GM18951 (cell line): Measurements from ENCODE around the gene TSLP.

Source experiments
- POLR2A ChIP-seq: IDR thresholded peaks from 4 replicates; pipeline ENCODE4 v1.6.1; 2011; ENCODE audit warnings: mild to moderate bottlenecking; ENCODE audit not compliant: insufficient read length, insufficient read depth; ENCODE audit errors: extremely low read depth
- in situ Hi-C: fragments of 300-500 bp; cut with MboI; formaldehyde crosslinking; loops from one replicate; pipeline ENCODE4 v1.12.0; 2022; ENCODE audit warnings: low sequenced_read_pairs, mixed read lengths, inconsistent platforms; ENCODE audit not compliant: unreplicated experiment

Gene TSLP

GRCh38 chr5:111071413-111071812 is at the start of gene TSLP:
Gene TSLP (plus strand): TSS chr5:111071713. CDS start chr5:111071891, 178 bp downstream.
- in situ Hi-C loops = no loop called here
- no peak for TF ChIP-seq POLR2A

GRCh38 chr5:111022301-111022700 is 49.2 kb upstream of the TSLP start:
- no peak for TF ChIP-seq POLR2A
- in situ Hi-C loops = no loop called here

GRCh38 chr5:111028865-111029264 is 42.6 kb upstream of the TSLP start:
- in situ Hi-C loops = no loop called here
- no peak for TF ChIP-seq POLR2A

GRCh38 chr5:111043712-111044506 is 27.6 kb upstream of the TSLP start:
- in situ Hi-C loops = no loop called here
- no peak for TF ChIP-seq POLR2A

GRCh38 chr5:111058064-111058463 is 13.4 kb upstream of the TSLP start:
- in situ Hi-C loops = no loop called here
- no peak for TF ChIP-seq POLR2A

GRCh38 chr5:111060169-111060568 is 11.3 kb upstream of the TSLP start:
- TF ChIP-seq POLR2A = no peak
- in situ Hi-C loops = loop anchor here (10.0 kb wide), 1 partner anchor 305 kb away; no protein-coding TSS in a partner anchor

- in situ Hi-C loops = loop anchor here (10.0 kb wide), 1 partner anchor 307 kb away; no protein-coding TSS in a partner anchor
- TF ChIP-seq POLR2A = no peak
Measured at GRCh38 chr5:111061618-111062017, 9.9 kb upstream of the TSLP start.

- in situ Hi-C loops = loop anchor here (10.0 kb wide), 1 partner anchor 309 kb away; no protein-coding TSS in a partner anchor
Measured at GRCh38 chr5:111063709-111064322, 7.7 kb upstream of the TSLP start.

GRCh38 chr5:111066261-111066938 is 5.1 kb upstream of the TSLP start:
- in situ Hi-C loops = loop anchor here (10.0 kb wide), 1 partner anchor 312 kb away; no protein-coding TSS in a partner anchor
- TF ChIP-seq POLR2A = no peak

More at GRCh38 chr5:111063709-111064322, 7.7 kb upstream of the TSLP start:
- TF ChIP-seq POLR2A = no peak

- TF ChIP-seq POLR2A = no peak
- in situ Hi-C loops = loop anchor here (10.0 kb wide), 1 partner anchor 313 kb away; no protein-coding TSS in a partner anchor
Measured at GRCh38 chr5:111068213-111068612, 3.3 kb upstream of the TSLP start.

GRCh38 chr5:111069839-111070238 is 1.7 kb upstream of the TSLP start:
- in situ Hi-C loops = loop anchor here (10.0 kb wide), 1 partner anchor 315 kb away; no protein-coding TSS in a partner anchor
- no peak for TF ChIP-seq POLR2A

GRCh38 chr5:111070272-111071134 is 1.0 kb upstream of the TSLP start:
- no peak for TF ChIP-seq POLR2A
- in situ Hi-C loops = no loop called here
